Lower lobe of right lung (tissue), 2 donors: Measurements from ENCODE around the gene TMEM132A. TPM values are rescaled to one million over a fixed set of nuclear protein-coding genes. Genes with fewer than 3 reads are reported as not detected.

Experiments used
- ATAC-seq, 2 donors: fragments of 200-7000 bp; cut with Tn5 transposase; one replicate each; pipeline ENCODE4 v1.9.1; 2020 to 2022; ENCODE audit warnings: mild to moderate bottlenecking in 2 of 2, moderate library complexity in 2 of 2
- DNase-seq: peaks from one replicate; pipeline ENCODE4 v3.0.0-alpha.2; 2020
- H3K27ac ChIP-seq: fragments of 200-600 bp; one replicate; pipeline ENCODE4 v1.8.0; 2022
- H3K27me3 ChIP-seq: fragments of 200-600 bp; one replicate; pipeline ENCODE4 v1.8.0; 2022; ENCODE audit warnings: low read depth
- H3K36me3 ChIP-seq: fragments of 200-600 bp; one replicate; pipeline ENCODE4 v1.8.0; 2022; ENCODE audit warnings: mild to moderate bottlenecking
- H3K4me1 ChIP-seq: fragments of 200-600 bp; one replicate; pipeline ENCODE4 v1.8.0; 2022
- H3K4me3 ChIP-seq: fragments of 200-600 bp; one replicate; pipeline ENCODE4 v1.8.0; 2022; ENCODE audit warnings: mild to moderate bottlenecking
- H3K9me3 ChIP-seq: fragments of 200-600 bp; one replicate; pipeline ENCODE4 v1.8.0; 2022
- intact Hi-C: fragments of 100-400 bp; cut with DNase I; formaldehyde crosslinking; loops from one replicate; pipeline ENCODE4 v1.11.0; 2022
- total RNA-seq: library from RNA; stranded (reverse); fragmentation: NEBNext Ultra II Directional; extraction: Animal tissue kit (Norgen Biotek cat#: 25700); gene quantifications from one replicate; pipeline ENCODE4 v1.2.1, GENCODE V29; 2021
- TF ChIP-seq, protein P1 (sequence below): fragments of 200-600 bp; IDR thresholded peaks from one replicate; pipeline ENCODE4 v1.8.0; 2022; ENCODE audit warnings: antibody characterized with exemption, mild to moderate bottlenecking
- donor health status: DM: no; HTN: yes; CAD: no; lungs with severe emphysema.

Gene TMEM132A
- total RNA-seq, 1 donor from 2014 or later: 13.9 TPM

DNA sequence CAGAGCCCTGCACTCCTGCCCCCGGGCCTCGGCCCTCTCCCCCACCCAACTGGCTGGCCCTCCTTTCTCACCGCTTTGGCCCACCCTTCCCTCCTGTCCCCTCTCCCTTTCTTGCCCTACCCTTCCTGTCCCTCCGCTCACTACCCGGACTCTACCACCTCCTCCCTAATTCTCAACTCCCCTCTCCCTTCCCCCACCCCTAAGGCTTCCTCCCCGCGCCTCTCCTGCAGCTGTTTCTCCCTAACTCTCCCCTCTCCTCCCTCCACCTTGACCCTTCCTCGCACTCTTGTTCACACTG, 27.3 kb downstream of the TMEM132A start:
- H3K27me3 ChIP-seq: no peaks in the 10 kb centered on the region
- H3K9me3 ChIP-seq: no peaks in the 10 kb centered on the region
- H3K27ac ChIP-seq: peak overlapping the region; percentile 88
- DNase-seq (no peak), ATAC-seq (peak; percentile 19 to 23)
- peaks cover 11% of the 10 kb centered on the region for H3K36me3 ChIP-seq
- TF ChIP-seq, protein P1, sequence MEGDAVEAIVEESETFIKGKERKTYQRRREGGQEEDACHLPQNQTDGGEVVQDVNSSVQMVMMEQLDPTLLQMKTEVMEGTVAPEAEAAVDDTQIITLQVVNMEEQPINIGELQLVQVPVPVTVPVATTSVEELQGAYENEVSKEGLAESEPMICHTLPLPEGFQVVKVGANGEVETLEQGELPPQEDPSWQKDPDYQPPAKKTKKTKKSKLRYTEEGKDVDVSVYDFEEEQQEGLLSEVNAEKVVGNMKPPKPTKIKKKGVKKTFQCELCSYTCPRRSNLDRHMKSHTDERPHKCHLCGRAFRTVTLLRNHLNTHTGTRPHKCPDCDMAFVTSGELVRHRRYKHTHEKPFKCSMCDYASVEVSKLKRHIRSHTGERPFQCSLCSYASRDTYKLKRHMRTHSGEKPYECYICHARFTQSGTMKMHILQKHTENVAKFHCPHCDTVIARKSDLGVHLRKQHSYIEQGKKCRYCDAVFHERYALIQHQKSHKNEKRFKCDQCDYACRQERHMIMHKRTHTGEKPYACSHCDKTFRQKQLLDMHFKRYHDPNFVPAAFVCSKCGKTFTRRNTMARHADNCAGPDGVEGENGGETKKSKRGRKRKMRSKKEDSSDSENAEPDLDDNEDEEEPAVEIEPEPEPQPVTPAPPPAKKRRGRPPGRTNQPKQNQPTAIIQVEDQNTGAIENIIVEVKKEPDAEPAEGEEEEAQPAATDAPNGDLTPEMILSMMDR: no peak
- H3K4me1 ChIP-seq: peaks cover 49% of the 10 kb centered on the region
- H3K4me3 ChIP-seq: peak overlapping the region; percentile 62
- intact Hi-C loops: no loop called here

DNA sequence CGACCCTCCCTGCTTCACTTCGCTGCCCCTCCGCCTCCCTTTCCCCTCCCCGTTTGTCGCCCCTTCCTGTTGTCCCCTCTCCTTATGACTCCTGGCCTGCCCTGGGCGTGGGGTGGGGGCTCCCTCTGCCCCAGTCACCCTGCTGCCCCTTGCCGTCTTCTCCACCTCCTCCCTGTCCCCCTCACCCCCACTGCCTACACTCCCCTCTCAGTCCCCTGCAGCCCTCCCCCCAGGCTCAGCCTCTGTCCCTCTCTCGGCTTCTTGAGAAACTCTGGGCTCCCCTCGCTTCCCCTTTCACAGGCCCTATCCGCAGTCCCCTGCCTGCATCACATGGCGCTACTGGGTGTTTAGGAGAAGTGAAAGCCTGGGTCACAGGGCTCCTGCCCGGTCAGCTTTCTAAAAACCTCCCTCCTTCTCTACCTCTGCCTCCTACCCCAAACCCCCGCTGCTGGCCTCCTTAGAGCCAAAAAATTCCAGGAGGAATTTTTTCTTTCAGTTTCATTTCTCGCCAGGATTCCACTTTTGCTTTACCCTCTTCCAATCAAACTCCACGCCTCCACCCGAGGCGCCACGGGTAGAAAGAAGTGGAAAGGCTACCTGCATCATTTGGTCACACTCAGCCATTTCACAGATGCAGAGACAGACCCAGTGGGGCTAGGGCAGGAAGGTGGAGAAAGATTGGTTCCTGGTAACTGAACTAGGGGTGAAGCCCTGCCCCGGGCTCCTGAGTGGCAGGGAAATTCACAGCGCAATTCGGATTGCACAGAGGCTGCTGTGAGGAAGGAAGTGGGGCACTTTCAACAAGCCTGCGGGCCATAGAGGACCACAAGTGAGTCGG, 27.9 kb downstream of the TMEM132A start, which contains the start of gene SLC15A3:
TSS of gene SLC15A3 (minus strand) at position 273 of the 838 bp plus-strand sequence. CDS start 625 bp downstream, outside the sequence.
- ATAC-seq (peak; percentile 87 to 88), DNase-seq (peak; percentile 90)
- H3K27me3 ChIP-seq: no peaks in the 10 kb centered on the region
- TF ChIP-seq, protein P1: no peak
- peak within 1 kb of the TSS; percentile 62 for H3K4me3 ChIP-seq
- intact Hi-C loops: no loop called here
- H3K36me3 ChIP-seq: peaks cover 8% of the 10 kb centered on the region
- no peaks in the 10 kb centered on the region for H3K9me3 ChIP-seq
- H3K27ac ChIP-seq: peak within 1 kb of the TSS; percentile 88
- peaks cover 49% of the 10 kb centered on the region for H3K4me1 ChIP-seq

DNA sequence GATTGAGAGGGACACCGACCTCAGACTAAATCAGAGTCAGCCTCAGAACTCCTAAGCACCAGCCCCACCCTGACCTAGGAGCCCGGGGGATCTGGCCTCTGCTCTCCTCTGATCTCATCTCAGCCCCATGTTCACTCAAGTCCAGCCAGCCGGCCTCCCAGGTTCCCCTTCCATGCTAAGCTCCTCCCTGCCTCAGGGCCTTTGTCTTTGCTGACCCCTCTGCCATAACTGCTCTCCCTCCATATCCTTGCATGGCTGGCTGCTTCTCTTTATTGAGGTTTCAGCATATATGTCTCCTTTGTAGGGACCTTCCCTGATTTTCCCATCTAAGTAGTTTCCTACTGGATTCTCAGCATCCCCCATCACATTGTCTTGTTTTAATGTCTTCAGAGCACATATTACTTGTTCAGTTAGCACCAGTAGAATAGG, 28.5 kb downstream of the TMEM132A start:
- H3K4me1 ChIP-seq: peaks cover 45% of the 10 kb centered on the region
- H3K27ac ChIP-seq: peak overlapping the region; percentile 88
- intact Hi-C loops: no loop called here
- H3K9me3 ChIP-seq: no peaks in the 10 kb centered on the region
- no peaks in the 10 kb centered on the region for H3K27me3 ChIP-seq
- TF ChIP-seq, protein P1: no peak
- DNase-seq (no peak), ATAC-seq (no peak)
- H3K36me3 ChIP-seq: peaks cover 3% of the 10 kb centered on the region
- H3K4me3 ChIP-seq: peak overlapping the region; percentile 62

DNA sequence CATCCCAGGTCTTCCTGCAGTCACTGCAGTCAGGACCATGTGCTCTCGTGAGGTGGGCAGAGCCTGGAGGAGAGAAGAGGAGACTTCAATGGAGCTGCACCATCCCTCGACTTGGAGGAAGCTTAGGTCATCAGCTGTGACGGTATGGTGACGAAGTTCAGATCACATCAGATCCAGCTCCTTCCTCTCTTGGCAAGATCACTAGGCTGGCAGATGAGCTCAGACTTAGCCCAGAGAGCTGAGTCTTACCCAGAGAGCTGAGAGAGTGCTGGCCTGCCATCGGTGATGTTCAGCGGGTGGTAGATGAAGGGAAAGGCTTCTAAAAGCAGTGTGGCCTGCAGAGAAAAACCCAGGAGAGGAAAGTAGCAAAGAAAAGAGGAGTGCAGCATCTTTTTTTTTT, 29.5 kb downstream of the TMEM132A start:
- DNase-seq: no peak
- TF ChIP-seq, protein P1: no peak
- H3K9me3 ChIP-seq: no peaks in the 10 kb centered on the region
- H3K4me3 ChIP-seq: no peak overlapping the region
- intact Hi-C loops: no loop called here
- peaks cover 36% of the 10 kb centered on the region for H3K4me1 ChIP-seq
- peak; percentile 22 to 36 for ATAC-seq
- H3K36me3 ChIP-seq: no peaks in the 10 kb centered on the region
- no peaks in the 10 kb centered on the region for H3K27me3 ChIP-seq
- H3K27ac ChIP-seq: peak overlapping the region; percentile 33

DNA sequence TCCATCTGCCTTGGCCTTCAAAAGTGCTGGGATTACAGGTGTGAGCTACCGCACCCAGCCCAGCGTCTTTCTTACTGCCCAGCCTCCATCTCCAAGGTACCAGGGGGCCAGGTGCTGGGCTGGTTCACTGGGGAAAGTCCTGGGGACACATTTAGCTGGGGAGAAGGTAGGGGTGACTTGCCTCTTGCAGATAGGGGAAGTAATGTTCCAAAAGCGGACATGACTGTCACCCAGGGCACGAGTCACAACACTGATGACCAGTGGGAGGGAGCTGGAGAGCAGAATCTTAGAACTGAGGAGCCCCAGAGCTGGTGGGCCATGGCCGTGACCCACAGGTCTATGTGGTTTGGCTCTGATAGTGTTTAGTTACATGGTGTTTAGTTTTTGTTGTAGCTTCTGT, 30.2 kb downstream of the TMEM132A start:
- no peak for DNase-seq
- Histone ChIP-seq H3K27ac (peak overlapping the region; percentile 33), H3K4me3 (no peak overlapping the region), H3K4me1 (peaks cover 33% of the 10 kb centered on the region), H3K27me3 (no peaks in the 10 kb centered on the region), H3K9me3 (no peaks in the 10 kb centered on the region), H3K36me3 (no peaks in the 10 kb centered on the region)
- TF ChIP-seq, protein P1: no peak
- ATAC-seq: peak; percentile 30 to 51
- intact Hi-C loops: no loop called here
